Prostate gland (tissue), 2 donors: ENCODE measurements around the gene LRRC74B.

Experiments
- POLR2A ChIP-seq: fragments of 450-650 bp; IDR thresholded peaks from one replicate; pipeline ENCODE4 v1.6.1; 2016; ENCODE audit warnings: antibody characterized with exemption, mild to moderate bottlenecking
- TF ChIP-seq, protein P1 (sequence below), 4 experiments: fragments of 200-600 bp in 2 of 4; fragments of 450-650 bp in 2 of 4; sonication (generic) in 2 of 4; IDR thresholded peaks; 1 replicate in 3 of 4; 2 replicates in 1 of 4; pipeline ENCODE4 v1.5.1; 2016 to 2019; ENCODE audit warnings: antibody characterized with exemption in 4 of 4, mild to moderate bottlenecking in 2 of 4, moderate library complexity in 2 of 4

DNA sequence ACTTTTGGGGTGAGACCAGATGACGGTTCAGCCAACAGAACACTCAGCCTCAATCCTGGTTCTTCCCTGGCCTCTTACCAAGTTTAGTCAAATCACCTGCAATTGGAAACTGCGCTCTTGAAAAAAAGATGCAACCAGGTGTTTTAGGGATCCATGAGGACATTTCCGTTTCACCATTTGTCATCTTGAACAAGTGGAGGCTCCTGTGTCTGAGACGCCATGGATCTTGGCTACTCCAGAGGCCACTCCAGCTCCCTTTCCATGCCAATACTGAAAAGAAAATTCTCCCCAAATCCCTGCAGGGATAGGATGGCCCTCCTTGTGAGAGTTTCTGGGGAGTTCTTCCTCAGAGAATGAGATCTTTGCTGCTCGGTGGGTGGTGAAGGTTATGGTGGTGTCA lies 27.7 kb downstream of the LRRC74B start:
- TF ChIP-seq, protein P1, sequence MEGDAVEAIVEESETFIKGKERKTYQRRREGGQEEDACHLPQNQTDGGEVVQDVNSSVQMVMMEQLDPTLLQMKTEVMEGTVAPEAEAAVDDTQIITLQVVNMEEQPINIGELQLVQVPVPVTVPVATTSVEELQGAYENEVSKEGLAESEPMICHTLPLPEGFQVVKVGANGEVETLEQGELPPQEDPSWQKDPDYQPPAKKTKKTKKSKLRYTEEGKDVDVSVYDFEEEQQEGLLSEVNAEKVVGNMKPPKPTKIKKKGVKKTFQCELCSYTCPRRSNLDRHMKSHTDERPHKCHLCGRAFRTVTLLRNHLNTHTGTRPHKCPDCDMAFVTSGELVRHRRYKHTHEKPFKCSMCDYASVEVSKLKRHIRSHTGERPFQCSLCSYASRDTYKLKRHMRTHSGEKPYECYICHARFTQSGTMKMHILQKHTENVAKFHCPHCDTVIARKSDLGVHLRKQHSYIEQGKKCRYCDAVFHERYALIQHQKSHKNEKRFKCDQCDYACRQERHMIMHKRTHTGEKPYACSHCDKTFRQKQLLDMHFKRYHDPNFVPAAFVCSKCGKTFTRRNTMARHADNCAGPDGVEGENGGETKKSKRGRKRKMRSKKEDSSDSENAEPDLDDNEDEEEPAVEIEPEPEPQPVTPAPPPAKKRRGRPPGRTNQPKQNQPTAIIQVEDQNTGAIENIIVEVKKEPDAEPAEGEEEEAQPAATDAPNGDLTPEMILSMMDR (IDR thresholded peaks at IDR 0.05): no peak
- TF ChIP-seq POLR2A: no peak
